HG03039 (cell line): Measurements from ENCODE around the gene STK17A.
"Not testable (repeated sequence)": the region's sequence is repeated elsewhere in the genome, so short reads cannot be mapped to it uniquely, and the experiment has no call there.

Experiments
- ATAC-seq: cut with Tn5 transposase; IDR thresholded peaks from one replicate; pipeline ENCODE4 v1.9.1; 2021; ENCODE audit warnings: mild to moderate bottlenecking, moderate library complexity; ENCODE audit not compliant: unreplicated experiment

Gene STK17A

DNA sequence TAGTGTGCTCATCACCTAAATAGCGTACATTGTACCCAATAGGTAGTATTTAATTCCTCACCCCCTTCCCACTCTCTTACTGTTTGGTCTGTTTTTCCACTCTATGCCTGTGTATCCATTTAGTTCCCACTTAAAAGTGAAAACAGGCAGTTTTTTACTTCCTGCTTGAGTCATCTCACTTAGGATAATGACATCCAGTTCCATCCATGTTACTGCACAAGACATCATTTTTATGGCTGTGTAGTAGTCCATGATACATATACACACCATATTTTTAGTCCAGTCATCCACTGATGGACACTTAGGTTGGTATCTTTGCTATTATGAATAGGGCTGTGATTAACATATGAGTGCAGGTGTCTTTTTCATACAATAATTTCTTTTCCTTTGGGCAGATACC lies 10.1 kb downstream of the STK17A start:
- no peak for ATAC-seq

DNA sequence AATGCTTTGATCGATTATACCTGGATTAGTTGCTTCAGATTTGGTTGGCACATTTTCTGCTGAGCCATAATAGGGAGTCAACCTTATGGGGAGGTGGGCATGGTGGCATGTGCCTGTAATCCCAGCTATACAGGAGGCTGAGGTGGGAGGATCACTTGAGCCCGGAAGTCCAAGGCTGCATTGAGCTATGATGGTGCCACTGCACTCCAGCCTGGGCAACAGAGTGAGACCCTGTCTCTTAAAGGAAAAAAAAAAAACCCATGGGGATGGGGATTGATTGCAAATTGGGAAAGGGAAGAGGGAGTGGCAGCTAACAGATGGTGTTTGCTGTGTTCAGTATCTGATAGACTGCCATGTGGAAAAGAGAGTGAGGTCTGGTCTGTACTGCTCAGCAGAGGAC lies 11.1 kb downstream of the STK17A start:
- ATAC-seq = no peak

DNA sequence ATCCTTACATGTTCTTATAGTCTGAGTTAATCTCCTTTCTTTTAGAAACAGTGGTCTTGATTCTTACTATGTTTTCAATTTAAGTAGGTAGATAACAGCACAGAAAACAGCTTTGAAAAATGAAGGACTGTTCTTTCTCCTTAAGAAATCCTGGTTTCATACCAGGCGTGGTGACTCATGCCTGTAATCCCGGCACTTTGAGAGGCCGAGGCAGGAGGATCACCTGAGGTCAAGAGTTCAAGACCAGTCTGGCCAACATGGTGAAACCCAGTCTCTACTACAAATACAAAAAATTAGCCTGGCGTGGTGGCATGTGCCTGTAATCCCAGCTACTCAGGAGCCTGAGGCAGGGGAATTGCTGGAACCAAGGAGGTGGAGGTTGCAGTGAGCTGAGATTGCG lies 13.5 kb downstream of the STK17A start:
- ATAC-seq = not testable (repeated sequence)

DNA sequence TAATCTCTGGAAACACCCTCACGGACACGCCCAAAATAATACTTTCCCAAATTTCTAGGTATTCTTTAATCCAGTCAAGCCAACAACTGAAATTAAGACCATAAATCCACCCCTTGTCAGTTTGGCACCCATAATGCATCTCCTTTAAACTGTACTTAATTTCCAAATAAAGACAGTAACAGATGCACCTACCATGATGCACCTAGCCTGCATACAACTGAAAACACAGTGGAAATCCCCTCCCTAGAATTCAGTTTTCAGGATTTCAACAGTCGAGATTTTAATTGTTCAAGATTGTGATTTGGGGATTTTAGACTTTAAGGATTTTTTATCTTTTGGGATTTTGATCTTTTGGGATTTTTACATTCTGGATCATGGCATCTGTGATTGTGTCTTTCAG lies 17.1 kb downstream of the STK17A start:
- ATAC-seq = no peak

DNA sequence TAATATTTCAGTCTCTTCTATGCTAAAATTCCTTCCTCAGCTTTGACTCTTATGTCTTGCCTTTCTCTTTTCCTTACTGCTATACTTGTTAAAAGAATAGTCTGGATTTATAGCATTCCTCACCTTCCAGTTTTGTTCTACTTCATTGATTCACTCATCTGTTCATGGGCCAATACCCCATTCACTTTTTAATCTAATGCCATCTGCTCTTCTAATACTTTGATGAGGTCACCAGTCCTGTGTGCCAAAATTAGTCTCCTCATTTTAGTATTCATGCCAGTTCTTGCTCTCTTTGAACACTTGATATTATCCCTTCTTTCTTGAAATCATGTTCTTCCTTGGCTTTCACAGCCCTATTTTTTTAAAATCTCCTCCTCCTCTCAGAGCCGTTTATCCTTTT lies 19.3 kb downstream of the STK17A start:
- ATAC-seq = no peak

DNA sequence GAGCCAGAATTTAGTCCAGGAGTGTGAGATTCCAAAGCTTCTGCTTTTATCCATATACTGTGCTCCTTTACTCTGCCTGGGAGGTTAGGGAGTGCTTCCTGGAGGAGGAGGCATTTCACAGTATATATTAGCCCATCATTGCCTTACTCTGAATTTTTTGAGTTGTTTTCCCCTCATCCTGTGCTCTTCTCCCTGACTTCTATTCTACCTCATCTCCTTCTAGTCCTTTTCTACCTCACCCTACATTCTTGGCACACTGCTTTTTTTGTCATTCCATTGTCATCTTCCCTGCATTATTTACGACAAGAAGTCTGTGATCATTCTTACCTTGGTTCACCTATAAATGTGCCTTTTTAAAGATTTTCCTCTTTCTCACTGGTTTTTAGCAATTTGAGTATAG lies 21.3 kb downstream of the STK17A start:
- ATAC-seq = no peak

DNA sequence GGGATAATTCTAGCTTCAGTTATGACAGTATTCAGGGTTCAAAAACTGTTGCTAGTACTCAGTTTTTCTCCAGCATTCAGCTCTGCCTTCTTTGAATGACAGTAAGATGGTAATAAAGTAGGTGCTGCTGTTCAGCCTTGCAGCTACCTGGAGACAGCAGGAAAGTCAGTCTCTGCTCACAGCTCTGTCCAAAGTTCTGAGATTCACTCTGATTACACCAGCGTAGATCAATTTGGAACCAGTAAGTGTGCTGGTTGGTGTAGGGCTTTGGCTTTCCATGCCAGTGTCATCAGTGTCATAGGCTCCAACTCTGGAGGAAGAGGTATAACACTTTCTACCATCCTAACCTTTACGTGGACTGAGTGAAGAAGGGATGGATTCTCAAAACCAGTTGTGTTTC lies 26.2 kb downstream of the STK17A start:
- no peak for ATAC-seq

DNA sequence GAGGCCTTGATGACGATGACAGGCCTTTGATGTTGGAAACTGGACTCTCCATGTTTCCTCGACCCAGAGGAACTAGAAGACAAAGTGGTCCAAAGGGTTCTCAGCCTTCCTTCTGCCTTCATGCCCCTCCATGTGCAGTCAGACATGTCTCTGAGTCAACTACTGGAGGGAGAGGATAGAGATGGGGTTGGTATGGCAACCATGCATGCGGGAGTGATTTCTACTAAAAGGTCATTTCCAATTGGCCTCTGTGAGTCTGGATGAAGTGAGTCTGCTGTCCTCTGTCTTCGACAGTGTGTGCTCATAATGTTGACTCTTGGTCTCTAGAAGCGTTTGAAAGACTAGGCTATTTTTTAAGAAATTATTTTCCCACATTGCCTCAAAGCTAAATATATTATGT lies 29.2 kb downstream of the STK17A start:
- no peak for ATAC-seq

DNA sequence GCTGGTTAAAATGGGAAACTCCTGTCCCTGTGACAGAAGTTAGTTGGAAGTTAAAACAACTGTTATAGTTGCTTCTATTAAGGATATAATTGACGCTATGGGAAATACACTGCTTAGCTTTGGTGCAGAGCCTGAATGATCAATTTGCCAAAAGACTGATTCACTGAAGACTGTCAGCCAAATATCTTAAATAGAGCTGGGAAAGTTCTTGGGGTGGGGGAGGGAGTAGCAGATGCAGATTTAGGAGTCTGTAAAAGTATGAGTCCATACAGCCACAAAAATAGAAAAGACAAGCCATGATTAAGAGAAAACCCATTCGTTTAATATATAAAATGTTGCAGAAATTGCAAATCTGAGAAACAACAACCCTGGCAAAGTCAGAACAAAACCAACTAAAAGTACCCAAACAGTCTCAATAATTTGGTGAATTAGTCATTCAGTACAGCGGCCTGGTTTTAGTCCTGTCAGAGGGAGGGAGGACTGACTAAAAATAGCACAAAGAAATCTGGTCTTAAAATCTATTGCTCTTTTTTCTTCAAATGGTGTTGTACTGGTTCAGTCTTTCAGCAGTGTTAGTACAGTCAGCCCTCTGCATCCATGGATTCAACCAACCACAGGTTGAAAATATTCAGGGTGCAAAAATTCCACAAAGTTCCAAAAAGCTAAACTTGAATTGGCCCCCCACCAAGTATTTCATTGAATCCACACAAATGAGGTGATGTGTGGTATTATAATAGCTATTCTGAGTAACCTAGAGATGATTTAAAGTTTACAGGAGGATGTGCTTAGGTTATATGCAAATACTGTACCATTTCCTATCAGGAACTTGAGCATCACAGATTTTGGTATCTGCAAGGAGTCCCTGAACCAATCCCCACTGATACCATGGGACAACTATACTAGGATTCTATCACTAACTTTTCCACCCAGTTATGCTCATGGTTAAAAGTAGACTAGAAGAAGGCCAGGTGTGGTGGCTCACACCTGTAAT lies 30.0 kb downstream of the STK17A start:
- peak; percentile 76 for ATAC-seq

DNA sequence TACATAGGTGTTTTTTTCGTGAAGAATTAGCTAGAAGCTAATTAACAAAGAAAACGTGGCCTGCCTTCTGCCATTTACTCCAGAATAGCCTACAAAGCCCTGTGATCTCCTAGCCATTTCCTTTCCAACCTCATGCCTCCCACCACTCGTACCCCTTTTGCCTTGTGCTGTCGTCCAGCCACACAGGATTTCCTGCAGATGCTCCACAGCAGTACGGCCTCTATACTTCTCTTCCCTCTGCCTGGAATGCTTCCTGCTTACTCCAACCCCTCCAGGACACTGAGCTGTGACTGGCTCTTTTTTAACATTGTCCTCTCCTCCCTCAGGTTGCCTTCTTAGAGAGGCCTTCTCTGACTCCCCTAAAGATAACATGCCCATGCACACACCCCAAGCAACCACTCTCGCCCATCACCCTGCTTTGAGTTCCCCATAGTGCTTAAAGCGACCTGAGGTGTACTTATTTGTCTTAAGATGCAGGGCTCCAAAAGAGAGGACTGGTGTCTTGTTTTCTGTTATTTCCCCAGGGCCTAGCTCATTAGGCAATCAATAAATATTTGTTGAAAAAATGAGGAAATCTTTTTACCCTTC lies 32.7 kb downstream of the STK17A start:
- no peak for ATAC-seq

DNA sequence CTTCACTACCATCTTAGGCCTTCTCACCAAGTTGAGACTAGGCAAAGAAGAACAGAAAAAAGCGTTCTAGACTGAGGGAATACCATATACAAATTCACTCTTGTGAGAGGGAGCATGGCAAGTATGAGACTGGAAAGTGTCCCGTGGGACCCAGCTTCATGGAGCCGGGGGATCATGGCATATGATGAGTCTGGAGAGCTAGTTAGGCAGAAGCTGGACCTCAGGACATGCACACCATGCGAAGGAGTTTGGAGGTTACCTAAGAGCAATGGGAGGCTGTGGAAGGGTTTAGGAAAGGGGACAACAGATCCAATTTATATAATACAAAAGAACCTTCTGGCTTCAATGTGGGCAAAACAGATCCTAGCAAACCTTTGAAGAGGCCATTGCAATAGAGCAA lies 34.1 kb downstream of the STK17A start:
- ATAC-seq = no peak

DNA sequence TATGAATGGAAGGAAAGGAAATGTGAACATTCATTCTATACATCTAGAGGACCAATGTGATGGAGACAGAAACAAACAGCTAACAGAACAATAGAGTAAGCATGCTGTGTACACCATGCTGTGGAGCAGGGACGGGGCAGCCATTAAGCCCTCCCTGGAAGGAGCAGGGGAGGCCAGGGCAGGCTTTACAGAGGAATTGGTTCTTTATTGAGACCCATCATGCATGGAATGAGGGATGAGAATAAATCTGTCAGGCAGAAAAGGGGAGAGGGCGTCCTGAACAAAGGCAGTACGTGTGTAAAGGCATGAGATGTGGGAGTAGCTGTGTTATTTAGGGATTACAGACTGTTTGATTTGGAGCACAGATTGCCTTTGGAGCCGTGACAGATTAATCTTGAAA lies 35.2 kb downstream of the STK17A start:
- no peak for ATAC-seq

DNA sequence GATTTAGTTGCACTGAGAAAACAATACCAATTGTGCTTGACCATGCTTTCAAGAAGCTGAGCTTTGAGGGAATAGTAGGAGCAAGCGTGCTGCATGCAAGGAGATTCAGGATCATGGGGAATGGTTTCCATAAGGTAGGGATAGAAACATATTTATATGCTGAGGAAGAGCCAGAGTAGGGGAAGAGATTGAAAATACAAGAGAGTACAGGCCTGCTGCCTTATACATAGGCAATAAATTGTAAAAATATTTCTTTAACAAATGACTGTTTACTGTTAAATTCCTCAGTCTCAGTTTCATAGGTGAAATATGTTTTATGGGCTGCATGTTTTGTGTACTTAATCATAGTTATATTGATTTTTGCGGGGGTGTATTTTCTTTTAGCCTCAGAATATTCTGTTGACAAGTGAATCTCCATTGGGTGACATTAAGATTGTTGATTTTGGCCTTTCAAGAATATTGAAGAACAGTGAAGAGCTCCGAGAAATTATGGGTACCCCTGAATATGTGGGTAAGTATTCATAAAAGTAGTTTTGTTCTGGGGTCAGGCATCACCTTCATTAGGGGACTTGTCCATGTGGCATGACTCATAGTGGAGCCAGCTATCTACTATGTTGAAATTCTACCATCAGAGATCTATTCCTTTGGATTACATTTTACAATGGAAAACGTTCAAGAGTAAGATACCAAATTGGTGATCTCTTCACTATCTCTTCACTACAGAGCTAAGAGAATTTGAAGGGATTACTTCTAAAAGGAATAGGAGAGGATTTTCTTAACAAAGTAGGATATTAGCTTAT lies 36.5 kb downstream of the STK17A start:
- no peak for ATAC-seq

DNA sequence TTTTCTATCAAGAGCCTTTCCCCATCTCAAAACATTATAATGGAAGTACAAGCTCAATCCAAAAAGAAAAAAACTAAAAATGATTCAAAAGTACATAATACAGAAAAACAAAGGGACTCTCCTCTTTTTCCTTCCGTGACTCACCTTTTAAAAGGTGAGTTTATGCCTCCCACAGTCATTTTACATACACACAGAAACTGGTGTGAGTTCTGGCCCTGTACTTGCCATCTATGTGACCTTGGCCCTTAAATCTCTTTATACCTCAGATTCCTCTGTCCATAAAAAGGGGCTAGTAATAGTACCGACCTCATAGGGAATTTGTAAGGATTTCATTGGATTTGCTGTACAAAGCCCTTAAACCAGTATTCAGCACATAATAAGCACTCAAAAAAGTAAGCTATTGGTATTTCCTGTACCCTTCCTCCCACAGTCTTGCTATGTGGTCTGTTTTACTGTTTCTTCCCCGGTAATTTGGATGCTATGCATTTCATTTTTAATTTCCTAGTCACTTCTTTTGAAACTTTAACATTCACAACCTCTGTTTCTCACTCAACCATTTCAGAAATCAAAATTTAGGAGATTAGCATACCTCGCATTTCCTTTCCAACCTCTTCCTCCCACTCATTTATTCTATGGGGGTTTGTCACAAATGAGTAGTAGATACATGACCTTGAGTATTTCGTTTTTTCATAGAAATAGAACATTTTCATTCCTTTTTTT lies 39.0 kb downstream of the STK17A start:
- no peak for ATAC-seq

DNA sequence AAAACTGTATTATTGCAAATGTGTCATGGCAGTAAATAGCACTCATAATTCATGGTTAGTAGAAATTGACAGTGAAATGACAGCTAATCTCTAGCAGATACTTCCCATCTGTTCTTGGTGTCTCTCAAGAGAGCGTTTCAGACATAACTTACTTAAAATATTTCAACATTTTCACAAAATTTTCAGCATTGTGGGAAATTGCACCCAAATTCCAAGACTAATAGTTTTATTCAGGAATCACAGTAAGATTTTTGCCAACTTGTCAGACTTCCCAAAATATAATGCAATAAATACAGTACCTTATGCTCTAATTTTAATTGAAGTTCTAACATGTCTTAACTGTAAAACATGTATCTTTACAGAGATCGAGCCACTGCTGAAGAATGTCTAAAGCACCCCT lies 41.2 kb downstream of the STK17A start:
- no peak for ATAC-seq

DNA sequence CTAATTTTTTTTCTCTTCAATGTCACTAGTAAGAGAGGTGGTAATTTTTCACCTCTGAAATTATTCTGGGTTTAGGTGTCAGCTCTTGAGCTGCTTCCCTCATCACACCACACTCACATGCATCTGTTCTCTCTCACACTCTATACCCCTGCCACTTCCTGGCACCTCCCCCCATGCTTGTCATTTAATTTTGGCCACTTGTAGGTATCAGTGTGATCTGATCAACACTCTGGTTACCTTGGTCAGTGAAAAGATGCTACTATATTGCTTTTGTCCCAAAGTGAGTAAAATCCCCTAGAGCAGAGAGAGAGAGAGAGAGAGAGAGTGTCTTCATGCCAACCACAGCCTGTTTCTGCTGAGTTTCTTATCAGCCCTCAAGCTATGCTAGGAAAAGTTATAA lies 42.5 kb downstream of the STK17A start:
- no peak for ATAC-seq

DNA sequence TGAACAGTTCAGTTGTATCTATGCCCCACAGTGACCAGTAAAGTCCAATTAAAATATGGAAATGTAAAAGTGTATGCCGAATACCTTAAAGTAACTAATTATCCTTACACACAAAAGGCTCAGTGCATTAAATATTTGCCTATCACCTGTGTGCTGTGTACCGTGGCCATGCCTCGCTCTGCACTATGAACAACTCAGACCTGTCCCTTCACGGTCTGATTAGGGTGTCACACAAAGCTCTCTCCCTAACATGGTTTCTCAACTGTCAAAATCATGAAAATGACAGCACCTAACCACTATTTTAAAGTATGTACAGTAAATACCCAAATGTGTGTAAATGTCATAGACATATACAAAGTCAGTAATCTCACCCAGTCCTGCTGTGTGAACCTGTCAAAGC lies 43.1 kb downstream of the STK17A start:
- ATAC-seq = no peak

DNA sequence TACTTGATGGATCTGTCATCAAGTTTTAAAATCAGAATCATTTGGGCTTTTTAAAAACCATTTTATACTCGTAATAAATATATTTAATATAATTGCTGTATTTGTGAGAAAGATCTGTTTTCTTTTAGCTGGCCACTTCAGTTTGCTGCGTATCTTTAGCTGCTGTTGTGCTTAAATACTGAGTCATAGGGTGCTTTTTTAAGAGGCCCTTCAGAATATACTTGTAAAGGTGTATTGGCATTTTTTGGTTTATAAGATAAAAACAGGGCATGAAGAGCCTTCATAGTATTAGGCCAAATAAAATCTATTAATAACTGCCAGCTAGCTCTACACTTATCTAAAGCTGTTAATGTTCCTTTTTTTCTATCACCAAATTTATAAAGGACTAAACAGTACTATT lies 43.8 kb downstream of the STK17A start:
- ATAC-seq = no peak

DNA sequence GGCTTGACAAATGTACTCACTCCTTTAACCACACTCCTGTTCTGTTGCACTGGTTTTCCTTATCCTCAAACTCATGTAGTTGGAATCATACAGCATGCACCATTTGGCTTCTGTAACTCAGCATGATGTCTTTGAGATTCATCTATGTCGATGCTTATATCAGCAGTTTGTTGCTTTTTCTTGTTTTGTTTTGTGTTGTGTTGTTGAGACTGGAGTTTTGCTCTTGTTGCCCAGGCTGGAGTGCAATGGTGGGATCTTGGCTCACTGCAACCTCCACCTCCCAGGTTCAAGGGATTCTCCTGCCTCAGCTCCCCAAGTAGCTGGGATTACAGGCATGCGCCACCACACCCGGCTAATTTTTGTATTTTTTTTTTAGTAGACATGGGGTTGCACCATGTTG lies 44.9 kb downstream of the STK17A start:
- ATAC-seq = not testable (repeated sequence)

DNA sequence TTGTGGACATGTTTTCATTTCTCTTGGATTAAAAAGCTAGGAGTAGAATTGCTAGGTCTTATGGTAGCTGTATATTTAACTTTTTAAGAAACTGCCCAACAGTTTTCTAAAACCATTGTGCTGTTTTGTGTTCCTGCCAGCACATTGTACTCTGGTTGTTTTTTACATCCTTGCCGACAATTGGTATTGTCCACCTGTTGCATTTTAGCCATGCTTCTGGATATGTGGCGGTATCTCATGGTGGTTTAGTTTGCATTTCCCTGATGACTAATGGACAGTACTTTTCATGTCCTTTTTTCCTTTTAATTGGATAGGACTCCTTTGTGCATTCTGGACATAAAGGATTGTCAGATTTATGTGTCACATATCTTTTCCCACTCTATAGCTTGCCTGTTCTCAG lies 45.5 kb downstream of the STK17A start:
- no peak for ATAC-seq

DNA sequence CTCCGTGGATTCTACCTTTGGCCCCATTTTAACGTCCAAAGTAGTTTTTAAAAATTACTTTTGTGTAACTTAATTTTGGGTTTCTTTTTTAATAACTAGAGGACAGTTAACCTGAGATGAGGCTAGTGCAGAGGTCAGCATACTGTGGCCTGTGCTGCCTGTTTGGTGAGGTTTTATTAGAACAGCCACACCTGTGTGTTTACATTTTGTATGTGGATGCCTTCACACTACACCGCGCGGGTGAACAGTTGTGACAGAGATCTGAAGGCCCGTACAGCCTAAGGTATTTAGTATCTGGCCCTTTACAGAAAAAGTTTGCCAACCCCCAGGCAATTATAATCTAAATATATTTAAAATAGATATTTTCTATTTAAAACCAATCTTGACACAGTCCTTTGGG lies 46.9 kb downstream of the STK17A start:
- ATAC-seq = no peak
